ENCODE results near the gene SCAF8.

Gene SCAF8

GRCh38 chr6:154749341-154749740 is 16.1 kb downstream of the SCAF8 start:
- no peak overlapping the region for H3K4me3 ChIP-seq (ENCODE audit: low read depth, low read length)
- TF ChIP-seq CTCF (IDR thresholded peaks at IDR 0.05; ENCODE audit: low read depth, low read length) = no peak

GRCh38 chr6:154751011-154751800 is 18.0 kb downstream of the SCAF8 start:
- TF ChIP-seq CTCF (IDR thresholded peaks at IDR 0.05; ENCODE audit: low read depth, low read length) = no peak
- no peak overlapping the region for H3K4me3 ChIP-seq (ENCODE audit: low read depth, low read length)

GRCh38 chr6:154752022-154752421 is 18.8 kb downstream of the SCAF8 start:
- H3K4me3 ChIP-seq (ENCODE audit: low read depth, low read length) = no peak overlapping the region

GRCh38 chr6:154754152-154754551 is 20.9 kb downstream of the SCAF8 start:
- TF ChIP-seq CTCF (IDR thresholded peaks at IDR 0.05; ENCODE audit: low read depth, low read length) = no peak
- no peak overlapping the region for H3K4me3 ChIP-seq (ENCODE audit: low read depth, low read length)

More at GRCh38 chr6:154752022-154752421, 18.8 kb downstream of the SCAF8 start:
- TF ChIP-seq CTCF (IDR thresholded peaks at IDR 0.05; ENCODE audit: low read depth, low read length) = no peak

GRCh38 chr6:154757352-154758050 is 24.3 kb downstream of the SCAF8 start:
- no peak for TF ChIP-seq CTCF (IDR thresholded peaks at IDR 0.05; ENCODE audit: low read depth, low read length)
- no peak overlapping the region for H3K4me3 ChIP-seq (ENCODE audit: low read depth, low read length)

GRCh38 chr6:154758125-154758524 is 24.9 kb downstream of the SCAF8 start:
- no peak for TF ChIP-seq CTCF (IDR thresholded peaks at IDR 0.05; ENCODE audit: low read depth, low read length)
- no peak overlapping the region for H3K4me3 ChIP-seq (ENCODE audit: low read depth, low read length)

GRCh38 chr6:154763650-154764049 is 30.4 kb downstream of the SCAF8 start:
- TF ChIP-seq CTCF (IDR thresholded peaks at IDR 0.05; ENCODE audit: low read depth, low read length) = no peak
- H3K4me3 ChIP-seq (ENCODE audit: low read depth, low read length) = no peak overlapping the region
